ENCODE measurements around the gene USH1C.

Gene USH1C

DNA sequence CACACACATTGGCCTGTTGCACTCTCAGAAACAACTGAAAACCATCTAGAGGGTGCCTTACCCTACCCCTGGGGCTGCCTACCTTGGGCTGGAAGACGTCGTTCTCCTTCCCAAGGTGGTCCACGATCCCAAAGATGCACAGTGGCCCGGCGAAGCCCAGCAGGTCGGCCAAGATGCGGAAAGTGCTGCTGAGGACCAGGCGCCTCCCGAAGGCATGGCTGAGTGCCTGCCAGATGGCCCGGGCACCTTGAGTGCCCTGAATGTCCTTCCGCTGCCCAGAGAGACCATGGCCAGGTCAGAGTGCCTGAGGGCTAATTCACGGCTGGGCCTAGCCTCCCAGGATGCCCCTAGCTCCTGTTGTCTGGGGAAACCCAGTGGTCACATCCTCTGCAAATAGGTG is 83.8 kb downstream of the USH1C start:
- Histone ChIP-seq H3K9me3 (ENCODE audit: control insufficient read depth, low read length) (no peaks in the 10 kb centered on the region), H3K4me3 (ENCODE audit: insufficient read depth, low read depth, low read length, poor library complexity, severe bottlenecking) (no peak overlapping the region), H3K27ac (ENCODE audit: insufficient read depth, low read length, poor library complexity, severe bottlenecking) (no peak overlapping the region), H3K4me1 (ENCODE audit: control insufficient read depth, insufficient read depth, low read length, poor library complexity, severe bottlenecking) (no peaks in the 10 kb centered on the region), H3K27me3 (replicated peaks; ENCODE audit: control insufficient read depth, insufficient read depth, low read length, poor library complexity, severe bottlenecking) (no peaks in the 10 kb centered on the region), H3K36me3 (ENCODE audit: control insufficient read depth, insufficient read depth, low read length) (no peaks in the 10 kb centered on the region)
- no peak for DNase-seq

DNA sequence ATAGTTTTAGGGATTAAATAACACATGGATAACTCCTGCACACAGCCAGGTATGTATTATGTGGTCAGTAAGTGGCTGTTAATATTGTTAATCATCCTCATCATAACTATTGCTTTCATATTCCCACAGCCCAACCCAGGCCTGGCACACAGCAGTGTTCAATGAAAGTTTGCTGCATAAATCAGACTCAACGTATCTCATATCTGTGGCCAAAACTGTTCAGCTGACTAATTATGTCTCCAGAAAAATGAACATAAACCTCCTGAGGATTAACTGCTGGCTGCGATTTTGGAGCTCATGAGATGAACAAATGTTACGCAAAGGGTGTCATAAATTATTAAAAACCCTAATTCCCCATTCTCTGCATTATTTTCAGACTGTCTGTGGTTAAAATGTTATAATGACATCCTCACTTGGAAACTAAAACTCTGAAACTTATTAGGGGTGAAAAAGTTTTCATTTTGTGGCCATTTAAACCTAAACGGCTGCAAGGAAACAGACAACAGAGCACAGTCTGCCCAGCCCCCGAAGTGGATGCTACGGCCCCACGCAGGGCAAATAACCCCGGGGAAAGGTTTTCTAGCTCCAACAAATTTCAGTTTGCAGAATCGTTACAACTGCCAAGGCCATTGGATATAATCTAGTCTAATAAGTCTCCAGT is 84.8 kb downstream of the USH1C start:
- Histone ChIP-seq H3K27ac (ENCODE audit: insufficient read depth, low read length, poor library complexity, severe bottlenecking) (no peak overlapping the region), H3K4me1 (ENCODE audit: control insufficient read depth, insufficient read depth, low read length, poor library complexity, severe bottlenecking) (no peaks in the 10 kb centered on the region), H3K27me3 (replicated peaks; ENCODE audit: control insufficient read depth, insufficient read depth, low read length, poor library complexity, severe bottlenecking) (no peaks in the 10 kb centered on the region), H3K9me3 (ENCODE audit: control insufficient read depth, low read length) (no peaks in the 10 kb centered on the region), H3K4me3 (ENCODE audit: insufficient read depth, low read depth, low read length, poor library complexity, severe bottlenecking) (no peak overlapping the region), H3K36me3 (ENCODE audit: control insufficient read depth, insufficient read depth, low read length) (no peaks in the 10 kb centered on the region)
- no peak for DNase-seq

DNA sequence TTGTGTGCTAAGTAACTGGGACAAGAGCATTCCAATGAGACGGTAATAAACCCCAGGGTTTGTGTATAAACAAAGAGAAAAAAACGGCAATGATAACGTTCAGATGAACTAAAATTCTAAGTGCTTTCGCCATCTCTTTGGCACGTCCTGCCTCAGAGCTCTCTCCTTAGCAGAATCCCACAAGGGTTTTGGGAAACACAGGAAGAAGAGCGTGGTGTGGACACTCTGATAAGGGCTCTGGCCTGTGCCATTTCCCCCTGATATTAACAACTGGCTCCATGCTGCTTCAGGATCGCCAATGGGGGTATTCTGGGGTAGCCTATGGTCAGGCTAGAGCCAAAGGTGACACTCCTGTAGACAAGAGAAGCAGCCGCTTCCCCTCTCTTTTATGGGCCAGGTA is 85.9 kb downstream of the USH1C start:
- no peak overlapping the region for H3K27ac ChIP-seq (ENCODE audit: insufficient read depth, low read length, poor library complexity, severe bottlenecking)
- no peaks in the 10 kb centered on the region for H3K9me3 ChIP-seq (ENCODE audit: control insufficient read depth, low read length)
- H3K27me3 ChIP-seq (replicated peaks; ENCODE audit: control insufficient read depth, insufficient read depth, low read length, poor library complexity, severe bottlenecking), result no peaks in the 10 kb centered on the region
- no peak overlapping the region for H3K4me3 ChIP-seq (ENCODE audit: insufficient read depth, low read depth, low read length, poor library complexity, severe bottlenecking)
- no peak for DNase-seq
- no peaks in the 10 kb centered on the region for H3K36me3 ChIP-seq (ENCODE audit: control insufficient read depth, insufficient read depth, low read length)
- H3K4me1 ChIP-seq (ENCODE audit: control insufficient read depth, insufficient read depth, low read length, poor library complexity, severe bottlenecking), result no peaks in the 10 kb centered on the region

GRCh38 chr11:17457396-17458173 is 86.6 kb downstream of the USH1C start:
- no peak overlapping the region for H3K4me3 ChIP-seq (ENCODE audit: insufficient read depth, low read depth, low read length, poor library complexity, severe bottlenecking)
- H3K9me3 ChIP-seq (ENCODE audit: control insufficient read depth, low read length), result no peaks in the 10 kb centered on the region
- no peaks in the 10 kb centered on the region for H3K4me1 ChIP-seq (ENCODE audit: control insufficient read depth, insufficient read depth, low read length, poor library complexity, severe bottlenecking)
- no peak for DNase-seq
- H3K27ac ChIP-seq (ENCODE audit: insufficient read depth, low read length, poor library complexity, severe bottlenecking), result no peak overlapping the region
- no peaks in the 10 kb centered on the region for H3K27me3 ChIP-seq (replicated peaks; ENCODE audit: control insufficient read depth, insufficient read depth, low read length, poor library complexity, severe bottlenecking)
- H3K36me3 ChIP-seq (ENCODE audit: control insufficient read depth, insufficient read depth, low read length), result no peaks in the 10 kb centered on the region

DNA sequence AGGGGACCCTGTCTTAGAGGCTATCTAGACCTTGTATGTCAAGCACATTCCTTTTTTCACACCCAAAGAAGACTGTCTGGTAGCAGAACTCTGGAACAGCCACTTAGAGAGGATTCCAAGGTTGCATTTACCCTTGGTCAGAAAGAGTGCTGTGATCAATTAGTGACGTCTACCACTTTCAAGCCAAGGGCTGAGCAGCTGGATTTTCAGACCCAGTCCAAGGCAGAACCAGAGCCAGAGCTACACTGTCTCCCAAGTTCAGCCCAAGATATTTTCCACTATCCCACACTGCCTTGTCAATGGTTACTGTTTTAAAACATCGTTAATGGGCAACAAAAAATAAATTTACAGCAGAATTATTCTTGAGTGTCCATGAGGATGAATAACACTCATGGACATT is 91.5 kb downstream of the USH1C start:
- H3K4me3 ChIP-seq (ENCODE audit: insufficient read depth, low read depth, low read length, poor library complexity, severe bottlenecking), result no peak overlapping the region

GRCh38 chr11:17449158-17449557 is 95.1 kb downstream of the USH1C start:
- Histone ChIP-seq H3K27me3 (replicated peaks; ENCODE audit: control insufficient read depth, insufficient read depth, low read length, poor library complexity, severe bottlenecking) (no peaks in the 10 kb centered on the region), H3K4me1 (ENCODE audit: control insufficient read depth, insufficient read depth, low read length, poor library complexity, severe bottlenecking) (no peaks in the 10 kb centered on the region), H3K36me3 (ENCODE audit: control insufficient read depth, insufficient read depth, low read length) (no peaks in the 10 kb centered on the region), H3K4me3 (ENCODE audit: insufficient read depth, low read depth, low read length, poor library complexity, severe bottlenecking) (no peak overlapping the region), H3K9me3 (ENCODE audit: control insufficient read depth, low read length) (no peaks in the 10 kb centered on the region), H3K27ac (ENCODE audit: insufficient read depth, low read length, poor library complexity, severe bottlenecking) (no peak overlapping the region)
- DNase-seq, result no peak

More for the DNA sequence above, 91.5 kb downstream of the USH1C start:
- Histone ChIP-seq H3K27me3 (replicated peaks; ENCODE audit: control insufficient read depth, insufficient read depth, low read length, poor library complexity, severe bottlenecking) (no peaks in the 10 kb centered on the region), H3K36me3 (ENCODE audit: control insufficient read depth, insufficient read depth, low read length) (no peaks in the 10 kb centered on the region), H3K4me1 (ENCODE audit: control insufficient read depth, insufficient read depth, low read length, poor library complexity, severe bottlenecking) (no peaks in the 10 kb centered on the region), H3K9me3 (ENCODE audit: control insufficient read depth, low read length) (no peaks in the 10 kb centered on the region), H3K27ac (ENCODE audit: insufficient read depth, low read length, poor library complexity, severe bottlenecking) (no peak overlapping the region)
- no peak for DNase-seq

- no peak for DNase-seq
- Histone ChIP-seq H3K27me3 (replicated peaks; ENCODE audit: control insufficient read depth, insufficient read depth, low read length, poor library complexity, severe bottlenecking) (no peaks in the 10 kb centered on the region), H3K9me3 (ENCODE audit: control insufficient read depth, low read length) (no peaks in the 10 kb centered on the region), H3K27ac (ENCODE audit: insufficient read depth, low read length, poor library complexity, severe bottlenecking) (no peak overlapping the region), H3K4me3 (ENCODE audit: insufficient read depth, low read depth, low read length, poor library complexity, severe bottlenecking) (no peak overlapping the region), H3K36me3 (ENCODE audit: control insufficient read depth, insufficient read depth, low read length) (no peaks in the 10 kb centered on the region), H3K4me1 (ENCODE audit: control insufficient read depth, insufficient read depth, low read length, poor library complexity, severe bottlenecking) (no peaks in the 10 kb centered on the region)
Measured at GRCh38 chr11:17446482-17446881, 97.7 kb downstream of the USH1C start.

- no peak for DNase-seq
- Histone ChIP-seq H3K27me3 (replicated peaks; ENCODE audit: control insufficient read depth, insufficient read depth, low read length, poor library complexity, severe bottlenecking) (no peaks in the 10 kb centered on the region), H3K27ac (ENCODE audit: insufficient read depth, low read length, poor library complexity, severe bottlenecking) (no peak overlapping the region), H3K36me3 (ENCODE audit: control insufficient read depth, insufficient read depth, low read length) (no peaks in the 10 kb centered on the region), H3K4me1 (ENCODE audit: control insufficient read depth, insufficient read depth, low read length, poor library complexity, severe bottlenecking) (no peaks in the 10 kb centered on the region), H3K9me3 (ENCODE audit: control insufficient read depth, low read length) (no peaks in the 10 kb centered on the region), H3K4me3 (ENCODE audit: insufficient read depth, low read depth, low read length, poor library complexity, severe bottlenecking) (no peak overlapping the region)
Measured at GRCh38 chr11:17445240-17445795, 98.9 kb downstream of the USH1C start.

DNA sequence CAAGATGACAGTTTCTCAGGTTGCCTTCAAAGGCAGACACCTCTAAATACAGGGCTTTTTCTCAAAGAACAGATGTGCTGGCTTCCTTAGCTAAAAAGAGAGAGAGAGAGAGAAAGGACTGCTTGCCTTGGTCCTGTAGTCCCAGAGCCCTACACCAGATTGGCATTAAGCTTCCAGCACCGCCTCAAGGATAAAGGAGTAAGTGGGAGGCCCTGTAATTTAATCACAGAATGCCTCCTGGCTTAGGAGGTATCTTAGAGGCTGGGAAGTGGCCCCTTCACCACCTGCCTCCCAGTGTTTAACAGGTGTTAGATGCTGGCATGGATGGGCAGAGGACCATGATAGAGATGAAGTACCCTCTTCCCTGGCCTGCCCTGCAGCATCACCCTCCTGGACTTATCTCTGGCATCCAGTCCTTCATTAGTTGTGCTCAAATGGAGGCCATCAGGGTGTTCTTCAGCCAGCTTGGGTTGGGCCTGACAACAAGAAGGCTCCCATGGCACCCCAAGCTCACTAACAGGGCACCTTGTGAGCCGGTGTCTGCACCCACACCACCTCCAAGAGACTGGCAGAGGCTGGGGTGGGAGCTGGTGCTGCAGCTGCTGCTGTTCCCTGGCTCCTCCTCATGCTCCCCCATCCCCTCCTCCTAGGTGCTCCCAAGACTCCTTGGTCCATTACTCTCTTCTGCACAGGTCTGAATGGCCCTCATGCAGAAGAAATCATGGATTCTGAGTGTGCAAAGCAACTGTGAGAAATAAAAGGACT is 100.1 kb downstream of the USH1C start:
- Histone ChIP-seq H3K27ac (ENCODE audit: insufficient read depth, low read length, poor library complexity, severe bottlenecking) (no peak overlapping the region), H3K4me1 (ENCODE audit: control insufficient read depth, insufficient read depth, low read length, poor library complexity, severe bottlenecking) (no peaks in the 10 kb centered on the region), H3K27me3 (replicated peaks; ENCODE audit: control insufficient read depth, insufficient read depth, low read length, poor library complexity, severe bottlenecking) (no peaks in the 10 kb centered on the region), H3K4me3 (ENCODE audit: insufficient read depth, low read depth, low read length, poor library complexity, severe bottlenecking) (no peak overlapping the region), H3K36me3 (ENCODE audit: control insufficient read depth, insufficient read depth, low read length) (no peaks in the 10 kb centered on the region), H3K9me3 (ENCODE audit: control insufficient read depth, low read length) (no peaks in the 10 kb centered on the region)
- DNase-seq, result no peak

All from effector memory CD4-positive, alpha-beta T cell (primary cell).